NCI-H1105 treated with DMSO at 0.1 percent for 48 hours (cell line): Measurements from ENCODE around the gene PEAR1.
A peak's percentile ranks its signal among the peaks of the same experiment; 100 is the strongest.
"Not testable (repeated sequence)": the region's sequence is repeated elsewhere in the genome, so short reads cannot be mapped to it uniquely, and the experiment has no call there.

Source experiments
- DNase-seq: peaks from one replicate; lab custom pipeline; 2025; lab: John Stamatoyannopoulos, UW

Gene PEAR1

DNA sequence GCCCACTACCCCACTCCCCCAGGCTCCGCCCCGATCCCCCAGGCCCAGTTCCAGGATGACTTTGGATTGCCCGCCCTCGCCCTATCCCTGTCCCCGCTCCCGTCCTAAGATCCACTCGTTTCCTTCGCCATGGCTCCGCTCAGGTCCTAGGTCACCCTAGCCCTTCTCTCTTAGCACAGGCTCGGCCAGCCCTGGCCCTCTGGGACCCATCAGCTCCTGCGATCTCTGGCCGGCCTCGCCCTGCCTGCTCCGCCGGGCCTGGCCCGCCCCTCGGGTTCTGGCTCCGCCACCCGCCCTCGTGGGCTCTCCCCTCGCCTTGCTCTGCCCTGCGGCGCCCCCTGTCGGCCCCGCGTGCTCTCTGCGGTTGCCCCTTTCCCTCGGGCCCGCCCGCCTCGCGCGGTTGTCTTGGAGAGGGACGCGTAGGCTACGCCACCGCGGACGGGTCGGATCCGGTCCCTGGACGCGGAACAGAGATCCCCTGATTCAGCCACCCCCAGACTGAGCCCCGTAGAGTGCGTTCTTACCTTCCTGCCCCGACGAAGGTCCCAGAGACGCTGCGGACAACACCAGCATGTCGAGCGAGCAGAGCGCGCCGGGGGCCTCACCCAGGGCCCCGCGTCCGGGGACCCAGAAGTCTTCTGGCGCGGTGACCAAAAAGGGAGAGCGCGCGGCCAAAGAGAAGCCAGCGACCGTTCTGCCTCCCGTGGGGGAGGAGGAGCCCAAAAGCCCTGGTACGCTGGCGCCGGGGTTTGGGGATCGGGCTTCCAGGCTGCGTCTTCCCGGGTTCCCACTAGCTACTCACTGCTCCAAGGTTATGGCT is 26.9 kb downstream of the PEAR1 start, which contains the start of gene LRRC71:
LRRC71 (plus strand) TSS at position 400 of the 820 bp plus-strand sequence; CDS start at position 572, 172 bp downstream.
- no peak for DNase-seq

DNA sequence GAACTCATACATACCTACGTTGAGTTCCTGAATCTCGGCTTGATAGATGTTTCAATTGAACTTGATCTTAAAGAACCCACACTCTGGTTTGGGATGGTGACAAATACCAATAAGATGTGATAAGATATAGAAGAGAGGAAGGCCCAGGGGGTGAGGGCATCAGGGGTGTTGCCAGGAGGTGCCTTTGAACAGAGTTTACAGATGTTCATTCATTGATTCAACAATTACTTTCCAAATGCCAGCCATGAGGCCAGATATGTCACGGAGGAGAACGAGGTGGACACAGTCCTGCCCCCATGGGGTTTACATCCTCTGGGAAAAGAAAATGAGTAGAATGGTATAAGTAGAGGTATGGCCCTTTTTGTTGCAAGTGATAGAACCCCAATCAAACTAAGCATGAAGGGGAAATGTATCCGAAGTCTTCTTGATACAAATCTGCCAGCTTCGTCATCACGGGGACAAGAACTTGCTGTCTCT is 27.6 kb downstream of the PEAR1 start:
- DNase-seq: no peak

DNA sequence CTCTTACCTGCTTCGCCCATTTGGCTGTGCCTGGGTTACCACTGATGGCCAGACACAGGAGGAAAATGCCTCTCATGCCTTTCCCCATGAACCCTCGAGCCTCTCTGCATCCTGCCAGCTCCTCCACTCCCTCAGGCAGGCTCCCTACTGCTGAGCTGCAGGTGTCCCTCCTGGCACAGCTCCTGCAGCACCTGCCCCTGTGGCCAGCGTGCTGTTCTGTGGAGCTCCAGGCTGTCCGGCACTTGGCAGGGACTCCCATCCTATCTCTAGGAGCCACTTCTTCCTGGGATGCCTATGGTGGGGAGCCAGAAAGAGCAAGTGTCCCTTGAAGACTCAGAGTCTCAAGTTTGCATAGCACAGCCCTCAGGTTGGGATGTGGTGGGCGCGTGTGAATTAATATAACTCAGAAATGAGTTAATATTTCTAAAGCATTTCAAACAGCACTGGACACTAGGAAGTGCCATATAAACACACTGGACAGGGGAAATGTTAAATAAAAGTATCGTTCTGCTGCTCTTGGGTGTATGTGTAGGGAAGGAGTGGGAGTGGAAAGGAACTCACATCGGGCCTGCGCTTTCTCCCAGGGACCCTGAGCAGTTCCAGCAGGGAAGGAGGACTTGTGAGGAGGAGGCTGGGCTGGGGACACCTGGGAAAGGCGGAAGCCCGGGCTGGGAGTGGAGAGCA is 29.6 kb downstream of the PEAR1 start:
- DNase-seq: peak; percentile 31

DNA sequence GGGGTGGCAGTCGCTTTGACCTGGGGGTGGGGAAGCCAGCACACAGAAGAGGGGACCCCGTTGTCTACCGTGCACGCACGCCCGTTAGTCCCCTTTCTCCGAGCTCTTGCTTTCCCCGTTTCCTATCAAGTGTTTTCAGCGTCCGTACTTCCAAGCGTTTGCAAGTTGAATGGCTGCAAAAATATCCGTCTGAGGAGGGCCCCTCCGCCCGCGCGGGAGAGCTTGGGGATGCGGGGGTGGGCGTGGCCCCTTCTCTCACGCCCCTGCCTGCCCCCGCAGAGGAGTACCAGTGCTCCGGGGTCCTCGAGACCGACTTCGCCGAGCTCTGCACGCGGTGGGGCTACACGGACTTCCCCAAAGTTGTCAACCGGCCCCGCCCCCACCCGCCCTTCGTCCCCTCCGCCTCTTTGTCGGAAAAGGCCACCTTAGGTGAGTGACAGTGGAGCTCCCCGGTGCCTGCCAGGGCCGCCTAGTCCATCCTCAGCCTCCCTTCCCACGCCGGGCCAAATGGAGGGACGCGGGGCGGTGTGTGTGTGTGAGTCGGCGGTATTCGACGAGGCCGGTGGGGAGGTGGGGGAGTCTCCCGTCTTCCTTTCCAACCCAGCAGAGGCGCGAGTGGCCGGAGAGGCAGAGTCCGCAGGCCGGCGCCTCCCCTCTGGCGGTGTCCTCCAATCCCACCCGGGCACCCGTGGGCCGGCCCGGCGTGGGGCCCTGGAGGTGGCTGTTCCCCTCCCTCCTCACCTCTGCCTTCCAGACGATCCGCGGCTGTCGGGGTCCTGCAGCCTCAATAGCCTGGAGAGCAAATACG is 30.4 kb downstream of the PEAR1 start:
- DNase-seq: no peak

DNA sequence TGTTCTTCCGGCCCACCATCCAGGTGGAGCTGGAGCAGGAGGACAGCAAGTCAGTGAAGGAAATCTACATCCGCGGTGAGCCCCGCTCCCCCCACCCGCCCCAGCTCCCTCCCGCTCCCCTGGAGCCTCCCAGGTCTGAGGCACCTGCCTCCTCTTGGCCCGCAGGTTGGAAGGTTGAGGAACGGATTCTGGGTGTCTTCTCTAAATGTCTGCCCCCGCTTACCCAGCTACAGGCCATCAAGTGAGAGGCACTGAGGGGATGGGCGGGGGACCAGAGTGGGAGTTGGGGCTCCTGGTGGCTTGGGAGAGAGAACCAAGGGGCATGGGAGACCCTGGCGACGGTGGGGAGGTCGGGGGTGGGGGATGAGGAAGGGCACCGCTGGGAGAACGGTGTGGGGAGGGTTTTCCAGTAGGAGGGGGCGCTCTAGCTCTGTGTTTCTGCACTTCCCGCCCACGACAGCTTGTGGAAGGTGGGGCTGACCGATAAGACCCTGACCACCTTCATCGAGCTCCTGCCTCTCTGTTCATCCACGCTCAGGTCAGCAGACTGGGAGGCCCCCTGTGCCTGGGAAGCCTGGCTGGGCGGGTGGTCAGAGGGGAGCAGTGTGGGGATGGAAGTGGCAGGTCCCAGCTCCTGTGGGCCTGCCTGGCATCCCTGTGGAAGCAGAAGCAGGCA is 31.1 kb downstream of the PEAR1 start:
- DNase-seq: no peak

DNA sequence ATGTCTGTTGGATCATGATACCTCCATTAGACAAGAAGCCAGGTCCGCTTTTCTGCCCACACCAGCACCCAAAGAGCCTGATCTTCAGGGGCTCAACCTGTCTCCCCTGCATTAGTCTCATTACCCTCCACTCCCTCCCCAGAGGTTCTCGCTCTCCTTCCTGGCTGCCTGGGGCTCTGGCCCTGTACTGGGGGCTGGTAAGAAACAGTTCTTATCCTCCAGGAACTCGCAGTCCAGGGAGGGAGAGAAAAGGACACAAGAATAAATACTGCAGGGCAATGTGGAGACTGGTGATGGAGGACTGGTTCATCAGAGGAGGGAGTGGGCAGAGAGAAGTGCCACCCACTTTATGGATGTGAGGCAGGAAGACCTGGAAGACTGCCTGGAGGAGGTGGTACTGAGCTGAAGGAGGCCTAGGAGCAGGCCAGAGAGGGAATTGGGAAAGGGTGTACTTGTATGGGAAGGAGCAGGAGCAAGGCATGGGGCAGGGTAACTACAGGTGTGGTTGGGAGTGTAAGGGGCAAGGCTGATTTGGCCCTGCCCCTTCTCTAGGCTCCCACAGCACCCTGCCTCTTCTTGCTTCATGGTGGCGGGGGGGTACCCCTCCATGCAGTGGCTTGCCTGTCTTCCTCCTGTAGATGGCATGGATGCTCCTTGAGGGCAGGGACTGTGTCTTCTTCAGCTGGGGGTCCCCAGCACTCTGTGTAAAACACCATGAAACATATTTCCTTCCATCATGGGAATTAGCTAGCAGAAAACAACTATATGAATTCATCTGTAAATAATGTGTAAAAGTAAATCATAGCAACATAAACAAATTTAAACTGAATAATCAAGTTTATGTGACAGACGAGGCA is 31.9 kb downstream of the PEAR1 start:
- no peak for DNase-seq

DNA sequence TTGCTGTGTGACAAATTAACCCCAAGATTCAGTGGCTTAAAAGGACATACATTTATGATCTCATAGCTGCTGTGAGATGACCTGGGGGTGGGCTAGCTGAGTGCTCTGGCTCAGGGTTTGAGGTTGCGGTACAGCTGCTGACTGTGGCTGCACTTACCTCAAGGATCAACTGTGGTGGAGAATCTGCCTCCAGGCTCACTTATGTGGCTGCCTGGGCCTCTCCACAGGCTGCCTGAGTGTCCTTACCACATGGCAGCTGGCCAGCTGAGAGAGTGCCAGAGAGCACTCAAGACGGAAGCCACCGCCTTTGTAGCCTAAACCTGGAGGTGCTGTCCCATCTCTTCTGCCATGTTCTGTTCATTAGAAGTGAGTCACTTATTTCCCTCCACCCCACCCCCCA is 32.7 kb downstream of the PEAR1 start:
- DNase-seq: peak; percentile 75

DNA sequence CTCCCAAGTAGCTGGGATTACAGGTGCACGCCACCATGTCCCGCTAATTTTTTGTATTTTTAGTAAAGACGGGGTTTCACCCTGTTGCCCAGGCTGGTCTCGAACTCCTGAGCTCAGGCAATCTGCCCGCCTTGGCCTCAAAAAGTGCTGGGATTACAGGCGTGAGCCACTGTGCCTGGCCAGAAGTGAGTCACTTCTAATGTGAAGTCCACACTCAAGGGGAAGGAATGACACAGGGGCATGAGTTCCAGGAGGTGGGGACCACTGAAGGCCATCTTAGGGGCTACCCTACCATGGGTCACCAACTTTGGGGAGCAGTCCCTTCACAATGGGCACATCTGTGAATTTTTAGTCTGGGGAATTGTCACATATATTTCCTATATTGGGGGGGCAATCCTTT is 33.2 kb downstream of the PEAR1 start:
- DNase-seq: not testable (repeated sequence)

DNA sequence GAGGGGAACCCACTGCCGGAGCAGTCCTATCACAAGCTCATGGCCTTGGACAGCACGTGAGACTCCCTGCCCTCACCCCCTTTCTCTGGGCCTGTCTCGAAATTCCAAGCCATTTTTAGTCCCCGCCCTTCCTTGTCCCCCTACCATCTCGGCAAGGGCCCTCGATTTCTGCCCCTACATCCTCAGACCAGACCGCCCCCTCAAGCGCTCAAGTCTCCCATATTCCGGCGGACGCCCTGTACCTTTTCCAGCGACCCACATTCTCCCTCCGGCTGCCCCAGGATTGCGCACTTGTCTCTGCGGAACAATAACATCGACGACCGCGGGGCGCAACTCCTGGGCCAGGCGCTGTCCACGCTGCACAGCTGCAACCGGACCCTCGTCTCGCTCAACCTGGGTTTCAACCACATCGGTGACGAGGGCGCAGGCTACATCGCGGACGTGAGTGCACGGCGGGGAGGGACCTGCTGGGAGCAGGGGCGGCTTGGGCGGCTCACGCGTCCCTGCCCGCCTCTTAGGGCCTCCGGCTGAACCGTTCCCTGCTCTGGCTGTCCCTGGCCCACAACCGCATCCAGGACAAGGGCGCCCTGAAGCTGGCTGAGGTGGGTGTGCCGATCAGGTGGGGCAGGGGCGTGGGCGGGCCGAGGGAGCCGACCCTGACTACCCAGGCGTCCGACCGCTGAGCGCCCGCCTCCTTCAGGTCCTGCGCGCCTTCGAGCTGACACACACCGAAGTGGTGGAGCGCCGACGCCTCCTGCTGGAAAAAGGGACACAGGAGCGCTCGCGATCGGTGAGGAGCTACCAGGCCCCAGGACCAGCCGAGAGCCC is 33.9 kb downstream of the PEAR1 start:
- DNase-seq: peak; percentile 73

DNA sequence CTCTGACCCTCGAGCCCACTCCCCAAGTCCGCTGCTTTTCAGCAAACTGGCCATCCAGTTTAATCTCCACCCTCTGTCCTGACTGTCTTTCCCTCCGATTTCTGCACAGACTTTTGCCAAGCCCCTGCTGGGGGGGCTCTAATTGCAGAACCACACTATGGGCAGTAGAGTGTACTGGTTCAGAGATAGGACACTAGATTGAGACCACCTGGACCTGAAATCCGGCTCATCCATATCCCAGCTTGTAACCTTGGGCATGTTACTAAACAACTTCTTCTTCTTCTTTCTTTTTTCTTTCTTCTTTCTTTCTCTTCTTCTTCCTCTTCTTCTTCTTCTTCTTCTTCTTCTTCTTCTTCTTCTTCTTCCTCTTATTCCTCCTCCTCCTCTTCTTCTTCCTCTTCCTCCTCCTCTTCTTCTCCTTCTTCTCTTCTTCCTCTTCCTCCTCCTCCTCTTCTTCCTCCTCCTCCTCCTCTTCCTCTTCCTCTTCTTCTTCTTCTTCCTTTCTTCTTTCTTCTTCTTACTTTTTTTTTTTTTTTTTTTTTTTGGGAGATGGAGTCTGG is 34.6 kb downstream of the PEAR1 start:
- no peak for DNase-seq

DNA sequence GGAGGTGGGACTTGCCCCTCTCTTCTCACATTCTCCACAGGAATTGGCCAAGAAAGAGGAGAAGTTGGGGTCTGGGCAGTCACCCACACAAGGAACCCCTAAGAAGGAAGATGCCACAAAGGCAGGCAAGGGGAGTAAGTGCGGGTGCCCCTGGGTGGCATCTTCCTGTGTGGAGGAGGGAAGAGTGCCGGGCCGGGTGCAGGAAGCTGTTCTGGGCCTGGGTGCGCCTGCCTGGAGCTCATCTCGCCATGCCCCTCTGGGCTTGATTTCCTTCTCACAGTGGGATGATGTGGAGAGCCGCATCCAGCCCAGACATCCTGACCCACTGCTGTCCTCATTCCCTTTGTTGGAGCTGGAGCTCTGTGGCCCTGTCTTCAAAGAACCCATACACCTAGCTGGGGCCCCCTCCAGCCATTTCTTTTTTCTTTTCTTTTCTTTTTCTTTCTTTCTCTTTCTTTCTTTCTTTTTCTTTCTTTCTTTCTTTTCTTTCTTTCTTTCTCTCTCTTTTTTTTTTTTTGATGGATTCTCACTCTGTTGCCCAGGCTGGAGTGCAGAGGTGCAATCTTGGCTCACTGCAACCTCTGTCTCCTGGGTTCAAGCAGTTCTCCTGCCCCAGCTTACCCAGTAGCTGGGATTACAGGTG is 36.2 kb downstream of the PEAR1 start:
- no peak for DNase-seq

DNA sequence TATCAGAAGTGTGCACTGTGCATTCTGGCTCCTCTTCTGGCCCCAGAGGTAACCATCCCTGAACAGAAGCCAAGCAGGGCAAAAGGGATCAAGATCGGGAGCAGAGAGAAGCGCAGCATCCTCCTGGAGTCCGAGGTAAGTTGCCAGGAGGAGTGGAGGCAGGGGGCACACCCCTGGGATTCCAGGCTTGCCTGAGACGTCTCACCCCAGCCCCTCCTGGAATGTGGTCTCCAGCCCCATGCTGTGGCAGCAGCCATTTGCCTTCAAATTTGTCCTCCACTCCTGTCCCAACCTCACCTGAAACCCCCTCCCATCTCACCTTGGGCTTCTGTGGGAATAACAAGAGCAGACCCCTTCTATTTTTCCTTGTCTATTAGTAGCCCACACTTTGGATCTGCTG is 37.0 kb downstream of the PEAR1 start:
- no peak for DNase-seq

DNA sequence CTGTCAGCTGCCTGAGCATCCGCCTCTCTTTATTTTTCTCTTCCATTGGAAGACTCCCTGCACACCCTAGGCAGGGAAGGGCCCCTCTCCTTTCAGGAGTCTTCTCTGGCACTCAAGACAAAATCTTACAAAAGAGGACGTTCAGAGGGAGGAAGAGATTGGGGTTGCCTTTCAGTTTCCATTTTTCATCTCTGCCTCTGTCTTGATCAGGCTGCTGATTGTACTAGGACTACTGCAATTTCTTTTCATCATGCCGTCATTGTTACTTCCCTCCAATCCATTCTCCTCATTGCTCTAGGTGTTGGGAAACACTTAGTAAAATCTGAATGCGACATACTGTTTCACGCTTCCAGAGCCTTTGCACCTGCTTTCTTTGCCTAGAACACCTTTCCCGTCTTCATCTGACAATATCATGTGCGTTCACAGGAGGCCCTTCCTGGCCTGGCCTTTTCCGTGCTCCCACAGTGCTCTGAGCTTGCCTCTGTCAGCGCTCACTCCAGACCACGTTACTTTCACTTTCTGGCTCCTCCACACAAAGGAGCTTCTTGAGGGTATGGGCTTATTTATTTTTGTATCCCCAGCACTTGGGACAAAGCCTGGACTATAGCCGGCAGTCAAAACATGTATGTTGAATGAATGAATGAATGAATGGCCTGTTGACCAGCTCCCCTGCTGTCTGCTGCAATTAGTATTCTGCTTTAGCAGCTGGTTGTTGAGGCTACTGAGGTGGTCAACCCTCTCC is 37.9 kb downstream of the PEAR1 start:
- DNase-seq: no peak

DNA sequence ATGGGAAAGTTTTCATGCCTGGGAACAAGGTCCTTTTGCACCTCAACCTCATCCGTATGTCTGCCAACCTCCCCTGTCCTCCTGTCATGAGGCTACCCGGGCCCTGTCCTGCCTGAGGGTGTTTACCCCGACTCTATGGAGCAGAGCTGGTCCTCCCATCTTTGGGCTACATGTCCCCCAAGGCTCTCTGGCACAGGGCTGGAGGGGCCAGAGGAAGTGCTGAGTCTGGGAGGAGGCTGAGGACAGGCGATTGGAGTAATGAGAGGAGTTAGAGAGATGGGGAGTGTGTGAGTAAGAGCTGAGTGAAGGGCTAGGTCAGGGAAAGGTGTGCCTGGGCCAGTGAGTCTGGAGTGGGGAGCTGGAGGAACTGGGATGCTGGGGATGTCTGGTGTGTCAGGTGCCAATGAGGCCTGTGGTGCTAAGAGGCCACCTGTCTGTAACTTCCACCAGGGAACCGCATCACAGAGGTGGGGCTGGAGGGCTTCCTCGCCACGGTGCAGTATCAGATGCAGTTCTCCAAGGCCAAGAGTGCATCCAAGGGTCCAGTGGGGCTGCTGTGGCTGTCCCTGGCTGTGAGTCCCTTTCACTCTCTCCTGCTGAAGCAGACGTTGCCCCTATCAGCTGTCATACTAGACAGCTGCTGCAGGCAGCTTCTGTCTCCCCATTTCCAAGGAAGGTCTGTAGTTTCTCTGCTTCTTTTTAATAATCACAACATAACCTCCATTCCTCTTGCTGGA is 38.6 kb downstream of the PEAR1 start:
- no peak for DNase-seq

DNA sequence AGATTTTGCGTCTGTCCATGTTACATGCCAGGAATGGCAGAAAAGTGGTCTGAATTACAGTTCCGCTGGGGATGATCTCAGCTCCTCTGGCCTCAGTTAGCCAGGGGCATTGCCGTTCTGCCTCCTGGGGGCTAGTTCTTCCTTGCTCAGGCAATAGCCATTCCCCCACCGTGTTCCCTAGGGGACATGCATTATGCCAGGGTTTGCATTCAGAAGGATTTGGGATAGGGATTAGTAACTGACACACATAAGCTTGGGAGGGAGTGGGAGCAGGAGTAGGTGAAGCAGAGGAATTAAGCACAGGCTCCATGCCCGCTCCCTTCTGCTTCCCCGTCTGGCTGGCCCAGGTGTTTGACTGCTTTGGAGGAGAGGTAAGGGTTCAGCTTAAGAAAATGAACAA is 39.6 kb downstream of the PEAR1 start:
- DNase-seq: no peak

DNA sequence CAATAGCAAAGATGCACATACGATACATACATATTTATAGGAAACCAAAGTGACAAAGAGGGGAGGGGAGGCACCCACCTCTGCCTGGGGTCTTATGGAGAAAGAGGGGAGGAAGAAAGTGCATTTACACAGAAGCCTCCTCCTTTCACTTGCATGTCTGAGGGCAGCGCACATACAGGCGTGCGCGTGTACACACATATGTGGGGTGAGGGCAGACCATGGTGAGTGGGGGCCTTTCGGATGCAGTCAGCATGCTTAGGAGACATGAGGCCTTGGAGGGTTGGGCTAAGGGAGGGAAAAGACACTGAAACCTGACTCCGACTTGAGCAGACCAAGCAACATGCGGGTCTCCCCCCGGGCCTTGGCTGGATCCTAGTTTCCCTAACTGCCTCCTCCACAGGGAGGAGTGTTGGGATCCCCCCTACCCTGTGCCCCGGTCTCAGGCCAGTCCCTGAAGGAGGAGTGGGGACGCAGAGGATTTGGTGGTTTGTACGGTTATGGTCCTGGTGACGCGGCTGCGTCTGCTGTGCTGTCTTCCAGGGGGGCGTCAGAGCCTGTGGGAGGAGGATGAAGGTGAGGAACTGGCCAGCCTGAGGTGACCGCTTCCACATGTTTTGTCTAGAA is 42.1 kb downstream of the PEAR1 start:
- no peak for DNase-seq

DNA sequence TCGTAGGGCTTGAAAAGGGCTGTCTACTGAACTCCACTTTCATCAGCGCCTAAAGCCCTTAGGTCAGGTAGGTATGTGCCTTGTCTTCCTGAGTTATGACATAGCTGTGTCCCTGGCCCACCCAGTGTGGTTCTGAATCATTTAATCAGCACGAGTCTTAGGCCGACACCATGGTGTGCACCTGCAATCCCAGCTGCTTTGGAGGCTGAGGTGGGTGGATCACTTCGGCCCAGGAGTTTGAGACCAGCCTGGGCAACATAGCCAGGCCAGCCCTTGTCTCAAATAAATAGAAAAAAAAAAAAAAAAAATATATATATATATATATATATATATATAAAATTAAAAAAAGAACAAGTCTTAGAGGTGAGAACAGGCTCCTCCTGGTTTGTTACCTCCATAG is 42.7 kb downstream of the PEAR1 start:
- DNase-seq: no peak
